Activated naive CD4-positive, alpha-beta T cell treated with anti-CD3 and anti-CD28 coated beads, Interleukin-2, amount 50 U/mL, for 24 hours (primary cell): Measurements from ENCODE around the gene TOP2A.
"Not testable (repeated sequence)": the region's sequence is repeated elsewhere in the genome, so short reads cannot be mapped to it uniquely, and the experiment has no call there.

ENCODE experiments used
- H3K27ac Mint-ChIP-seq: one replicate; pipeline ENCODE4 v1.8.0; 2021; ENCODE audit warnings: mild to moderate bottlenecking, mixed read lengths
- H3K27me3 Mint-ChIP-seq: one replicate; pipeline ENCODE4 v1.8.0; 2021; ENCODE audit warnings: mixed read lengths
- H3K36me3 Mint-ChIP-seq: one replicate; pipeline ENCODE4 v1.8.0; 2021; ENCODE audit warnings: mixed read lengths
- H3K4me1 Mint-ChIP-seq: one replicate; pipeline ENCODE4 v1.8.0; 2021; ENCODE audit warnings: mixed read lengths
- H3K4me3 Mint-ChIP-seq: one replicate; pipeline ENCODE4 v1.8.0; 2021; ENCODE audit warnings: mild to moderate bottlenecking, mixed read lengths
- H3K9me3 Mint-ChIP-seq: one replicate; pipeline ENCODE4 v1.8.0; 2021; ENCODE audit warnings: mixed read lengths

Gene TOP2A

GRCh38 chr17:40378966-40379365 lies 38.7 kb downstream of the TOP2A start:
- no peak overlapping the region for H3K27ac Mint-ChIP-seq

GRCh38 chr17:40377832-40378231 lies 39.9 kb downstream of the TOP2A start:
- H3K27ac Mint-ChIP-seq = no peak overlapping the region
- H3K27me3 Mint-ChIP-seq = no peaks in the 10 kb centered on the region
- no peak overlapping the region for H3K4me3 Mint-ChIP-seq
- peaks cover 17% of the 10 kb centered on the region for H3K4me1 Mint-ChIP-seq
- no peaks in the 10 kb centered on the region for H3K36me3 Mint-ChIP-seq
- no peaks in the 10 kb centered on the region for H3K9me3 Mint-ChIP-seq

More at GRCh38 chr17:40378966-40379365, 38.7 kb downstream of the TOP2A start:
- no peaks in the 10 kb centered on the region for H3K27me3 Mint-ChIP-seq
- no peaks in the 10 kb centered on the region for H3K36me3 Mint-ChIP-seq
- no peaks in the 10 kb centered on the region for H3K9me3 Mint-ChIP-seq
- no peak overlapping the region for H3K4me3 Mint-ChIP-seq
- peaks cover 5% of the 10 kb centered on the region for H3K4me1 Mint-ChIP-seq

GRCh38 chr17:40376541-40376940 lies 41.2 kb downstream of the TOP2A start:
- Mint-ChIP-seq H3K4me3 (peak overlapping the region; percentile 55), H3K4me1 (peaks cover 23% of the 10 kb centered on the region)
- H3K36me3 Mint-ChIP-seq, H3K27ac Mint-ChIP-seq, H3K27me3 Mint-ChIP-seq, H3K9me3 Mint-ChIP-seq: not testable (repeated sequence)

GRCh38 chr17:40375786-40376185 lies 41.9 kb downstream of the TOP2A start:
- H3K27me3 Mint-ChIP-seq, H3K27ac Mint-ChIP-seq, H3K4me3 Mint-ChIP-seq, H3K36me3 Mint-ChIP-seq, H3K9me3 Mint-ChIP-seq: not testable (repeated sequence)
- peaks cover 26% of the 10 kb centered on the region for H3K4me1 Mint-ChIP-seq

- Mint-ChIP-seq H3K9me3 (no peaks in the 10 kb centered on the region), H3K27ac (no peak overlapping the region), H3K27me3 (no peaks in the 10 kb centered on the region), H3K4me1 (peaks cover 26% of the 10 kb centered on the region), H3K36me3 (no peaks in the 10 kb centered on the region), H3K4me3 (no peak overlapping the region)
Measured at GRCh38 chr17:40374821-40375498, 42.7 kb downstream of the TOP2A start.

- H3K9me3 Mint-ChIP-seq = no peaks in the 10 kb centered on the region
- H3K4me3 Mint-ChIP-seq = no peak overlapping the region
- H3K4me1 Mint-ChIP-seq = peaks cover 26% of the 10 kb centered on the region
- H3K27me3 Mint-ChIP-seq = no peaks in the 10 kb centered on the region
- no peak overlapping the region for H3K27ac Mint-ChIP-seq
- H3K36me3 Mint-ChIP-seq = no peaks in the 10 kb centered on the region
Measured at GRCh38 chr17:40373999-40374398, 43.7 kb downstream of the TOP2A start.

- H3K27me3 Mint-ChIP-seq = no peaks in the 10 kb centered on the region
- peaks cover 26% of the 10 kb centered on the region for H3K4me1 Mint-ChIP-seq
- no peaks in the 10 kb centered on the region for H3K9me3 Mint-ChIP-seq
- no peaks in the 10 kb centered on the region for H3K36me3 Mint-ChIP-seq
- peak overlapping the region; percentile 32 for H3K27ac Mint-ChIP-seq
- H3K4me3 Mint-ChIP-seq = no peak overlapping the region
Measured at GRCh38 chr17:40373324-40373723, 44.4 kb downstream of the TOP2A start.

GRCh38 chr17:40372644-40373043 lies 45.1 kb downstream of the TOP2A start:
- not testable (repeated sequence) for H3K9me3 Mint-ChIP-seq, H3K36me3 Mint-ChIP-seq, H3K27me3 Mint-ChIP-seq, H3K4me3 Mint-ChIP-seq
- Mint-ChIP-seq H3K4me1 (peaks cover 26% of the 10 kb centered on the region), H3K27ac (peak overlapping the region; percentile 9)

- H3K27ac Mint-ChIP-seq = peak overlapping the region; percentile 9
- no peaks in the 10 kb centered on the region for H3K27me3 Mint-ChIP-seq
- H3K36me3 Mint-ChIP-seq = no peaks in the 10 kb centered on the region
- H3K9me3 Mint-ChIP-seq = no peaks in the 10 kb centered on the region
- H3K4me3 Mint-ChIP-seq = no peak overlapping the region
- H3K4me1 Mint-ChIP-seq = peaks cover 25% of the 10 kb centered on the region
Measured at GRCh38 chr17:40372031-40372430, 45.7 kb downstream of the TOP2A start.

- H3K9me3 Mint-ChIP-seq = no peaks in the 10 kb centered on the region
- H3K27me3 Mint-ChIP-seq = no peaks in the 10 kb centered on the region
- H3K27ac Mint-ChIP-seq = peak overlapping the region; percentile 77
- H3K4me1 Mint-ChIP-seq = peaks cover 21% of the 10 kb centered on the region
- no peaks in the 10 kb centered on the region for H3K36me3 Mint-ChIP-seq
- H3K4me3 Mint-ChIP-seq = no peak overlapping the region
Measured at GRCh38 chr17:40371261-40371929, 46.3 kb downstream of the TOP2A start.

GRCh38 chr17:40369923-40370322 lies 47.8 kb downstream of the TOP2A start:
- no peaks in the 10 kb centered on the region for H3K9me3 Mint-ChIP-seq
- H3K27me3 Mint-ChIP-seq = no peaks in the 10 kb centered on the region
- no peak overlapping the region for H3K4me3 Mint-ChIP-seq
- peaks cover 21% of the 10 kb centered on the region for H3K4me1 Mint-ChIP-seq
- no peaks in the 10 kb centered on the region for H3K36me3 Mint-ChIP-seq
- H3K27ac Mint-ChIP-seq = no peak overlapping the region

- not testable (repeated sequence) for H3K36me3 Mint-ChIP-seq
- peaks cover 12% of the 10 kb centered on the region for H3K4me1 Mint-ChIP-seq
Measured at GRCh38 chr17:40367728-40368127, 50.0 kb downstream of the TOP2A start.

GRCh38 chr17:40366861-40367518 lies 50.7 kb downstream of the TOP2A start:
- H3K27ac Mint-ChIP-seq = no peak overlapping the region
- H3K4me1 Mint-ChIP-seq = peaks cover 12% of the 10 kb centered on the region
- no peak overlapping the region for H3K4me3 Mint-ChIP-seq
- H3K27me3 Mint-ChIP-seq = peaks cover 3% of the 10 kb centered on the region
- no peaks in the 10 kb centered on the region for H3K36me3 Mint-ChIP-seq
- no peaks in the 10 kb centered on the region for H3K9me3 Mint-ChIP-seq

More at GRCh38 chr17:40367728-40368127, 50.0 kb downstream of the TOP2A start:
- not testable (repeated sequence) for H3K27ac Mint-ChIP-seq, H3K9me3 Mint-ChIP-seq, H3K27me3 Mint-ChIP-seq, H3K4me3 Mint-ChIP-seq

GRCh38 chr17:40366076-40366860 lies 51.4 kb downstream of the TOP2A start:
- peaks cover 10% of the 10 kb centered on the region for H3K4me1 Mint-ChIP-seq
- H3K36me3 Mint-ChIP-seq = no peaks in the 10 kb centered on the region
- no peak overlapping the region for H3K4me3 Mint-ChIP-seq
- H3K27me3 Mint-ChIP-seq = peaks cover 3% of the 10 kb centered on the region
- no peaks in the 10 kb centered on the region for H3K9me3 Mint-ChIP-seq
- no peak overlapping the region for H3K27ac Mint-ChIP-seq

GRCh38 chr17:40364906-40365305 lies 52.8 kb downstream of the TOP2A start:
- H3K4me3 Mint-ChIP-seq = peak overlapping the region; percentile 30
- peaks cover 9% of the 10 kb centered on the region for H3K4me1 Mint-ChIP-seq
- H3K36me3 Mint-ChIP-seq = no peaks in the 10 kb centered on the region
- no peak overlapping the region for H3K27ac Mint-ChIP-seq
- peaks cover 3% of the 10 kb centered on the region for H3K27me3 Mint-ChIP-seq
- no peaks in the 10 kb centered on the region for H3K9me3 Mint-ChIP-seq
